ENCODE results near the gene TLE7.

Gene TLE7

DNA sequence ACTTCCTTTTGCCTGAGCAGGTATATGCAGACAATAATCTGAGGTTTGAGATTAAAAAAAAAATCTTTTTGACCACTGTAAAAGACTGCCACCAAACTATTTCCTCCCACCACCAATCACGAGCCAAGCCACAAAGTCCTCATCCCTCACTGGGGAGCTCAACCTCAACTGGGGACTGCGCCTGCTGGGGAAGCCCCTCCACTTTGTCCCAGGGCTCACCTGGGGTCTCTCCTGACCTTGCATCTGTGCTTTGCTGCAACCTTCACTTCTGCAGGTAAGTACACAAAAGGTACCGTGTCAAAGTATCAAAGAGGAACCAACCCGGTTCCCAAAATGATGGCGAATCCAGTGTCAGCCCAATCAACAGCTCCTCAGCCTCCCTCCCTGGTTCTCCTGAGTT lies 35.5 kb downstream of the TLE7 start:
- H3K4me3 ChIP-seq (ENCODE audit: control insufficient read depth, low read depth, low read length), result no peak overlapping the region
- TF ChIP-seq, protein P1, sequence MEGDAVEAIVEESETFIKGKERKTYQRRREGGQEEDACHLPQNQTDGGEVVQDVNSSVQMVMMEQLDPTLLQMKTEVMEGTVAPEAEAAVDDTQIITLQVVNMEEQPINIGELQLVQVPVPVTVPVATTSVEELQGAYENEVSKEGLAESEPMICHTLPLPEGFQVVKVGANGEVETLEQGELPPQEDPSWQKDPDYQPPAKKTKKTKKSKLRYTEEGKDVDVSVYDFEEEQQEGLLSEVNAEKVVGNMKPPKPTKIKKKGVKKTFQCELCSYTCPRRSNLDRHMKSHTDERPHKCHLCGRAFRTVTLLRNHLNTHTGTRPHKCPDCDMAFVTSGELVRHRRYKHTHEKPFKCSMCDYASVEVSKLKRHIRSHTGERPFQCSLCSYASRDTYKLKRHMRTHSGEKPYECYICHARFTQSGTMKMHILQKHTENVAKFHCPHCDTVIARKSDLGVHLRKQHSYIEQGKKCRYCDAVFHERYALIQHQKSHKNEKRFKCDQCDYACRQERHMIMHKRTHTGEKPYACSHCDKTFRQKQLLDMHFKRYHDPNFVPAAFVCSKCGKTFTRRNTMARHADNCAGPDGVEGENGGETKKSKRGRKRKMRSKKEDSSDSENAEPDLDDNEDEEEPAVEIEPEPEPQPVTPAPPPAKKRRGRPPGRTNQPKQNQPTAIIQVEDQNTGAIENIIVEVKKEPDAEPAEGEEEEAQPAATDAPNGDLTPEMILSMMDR (conservative IDR thresholded peaks at IDR 0.05; ENCODE audit: control insufficient read depth, insufficient read depth, low read depth, low read length), result no peak
- no peak for DNase-seq (ENCODE audit: low read depth)

DNA sequence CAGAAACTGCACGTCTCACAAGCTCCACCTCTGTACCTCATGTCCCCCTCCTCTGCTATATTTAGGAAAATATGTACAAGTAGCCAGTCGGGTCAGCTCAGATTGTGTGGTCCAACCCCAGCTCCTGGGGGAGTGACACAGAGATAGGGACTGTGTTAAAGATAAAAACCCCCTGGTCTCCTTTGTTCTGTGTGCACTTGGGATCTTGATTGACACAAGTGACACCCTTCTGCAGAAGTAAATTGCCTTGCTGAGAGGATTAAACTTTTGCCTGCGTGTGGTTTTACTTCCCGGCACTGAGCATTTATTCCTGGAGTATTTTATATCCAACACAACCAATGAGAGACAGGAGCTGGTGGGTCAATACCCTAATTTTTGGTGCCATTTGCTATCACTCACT lies 37.5 kb downstream of the TLE7 start:
- TF ChIP-seq, protein P1 (conservative IDR thresholded peaks at IDR 0.05; ENCODE audit: control insufficient read depth, insufficient read depth, low read depth, low read length), result no peak
- no peak overlapping the region for H3K4me3 ChIP-seq (ENCODE audit: control insufficient read depth, low read depth, low read length)
- no peak for DNase-seq (ENCODE audit: low read depth)

DNA sequence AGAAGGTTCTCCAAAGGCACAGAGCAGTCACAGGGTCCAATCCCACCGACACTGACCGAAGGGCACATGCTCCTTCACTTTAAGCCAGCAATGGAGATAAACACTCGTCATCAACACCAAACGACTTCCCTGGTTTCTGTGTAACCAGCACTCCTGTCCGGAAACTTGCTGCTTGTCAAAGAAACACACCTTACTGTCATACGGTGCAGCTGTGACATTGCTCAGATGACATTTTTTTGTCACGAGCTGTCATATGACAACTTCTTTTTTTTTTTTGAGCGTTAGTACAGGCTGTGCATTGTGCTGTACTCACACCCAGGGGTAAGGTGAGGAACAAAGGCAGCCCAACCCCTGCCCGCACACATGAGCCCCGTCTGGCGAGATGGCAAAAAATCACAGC lies 39.2 kb downstream of the TLE7 start:
- TF ChIP-seq, protein P1 (conservative IDR thresholded peaks at IDR 0.05; ENCODE audit: control insufficient read depth, insufficient read depth, low read depth, low read length), result no peak
- no peak for DNase-seq (ENCODE audit: low read depth)
- H3K4me3 ChIP-seq (ENCODE audit: control insufficient read depth, low read depth, low read length), result no peak overlapping the region

DNA sequence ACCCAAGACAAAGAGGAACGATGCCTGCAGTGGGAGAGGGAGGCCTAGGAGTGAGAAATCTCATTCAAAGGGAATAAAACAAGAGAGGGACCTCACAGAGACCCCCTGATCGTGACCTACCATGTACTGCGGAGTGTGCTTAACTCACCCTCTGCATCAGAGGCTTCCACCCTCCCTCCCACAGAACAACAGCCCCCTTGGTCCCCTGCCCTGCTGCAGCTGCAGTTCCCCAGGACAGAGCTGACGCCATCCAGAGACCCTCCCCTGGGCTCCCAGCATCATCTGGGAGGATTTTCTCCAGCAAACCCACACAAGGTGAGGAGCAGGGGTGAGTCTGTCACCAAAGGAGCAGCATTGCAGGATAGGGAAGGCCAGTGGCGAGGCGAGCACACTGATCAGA lies 39.8 kb downstream of the TLE7 start:
- TF ChIP-seq, protein P1 (conservative IDR thresholded peaks at IDR 0.05; ENCODE audit: control insufficient read depth, insufficient read depth, low read depth, low read length), result no peak

DNA sequence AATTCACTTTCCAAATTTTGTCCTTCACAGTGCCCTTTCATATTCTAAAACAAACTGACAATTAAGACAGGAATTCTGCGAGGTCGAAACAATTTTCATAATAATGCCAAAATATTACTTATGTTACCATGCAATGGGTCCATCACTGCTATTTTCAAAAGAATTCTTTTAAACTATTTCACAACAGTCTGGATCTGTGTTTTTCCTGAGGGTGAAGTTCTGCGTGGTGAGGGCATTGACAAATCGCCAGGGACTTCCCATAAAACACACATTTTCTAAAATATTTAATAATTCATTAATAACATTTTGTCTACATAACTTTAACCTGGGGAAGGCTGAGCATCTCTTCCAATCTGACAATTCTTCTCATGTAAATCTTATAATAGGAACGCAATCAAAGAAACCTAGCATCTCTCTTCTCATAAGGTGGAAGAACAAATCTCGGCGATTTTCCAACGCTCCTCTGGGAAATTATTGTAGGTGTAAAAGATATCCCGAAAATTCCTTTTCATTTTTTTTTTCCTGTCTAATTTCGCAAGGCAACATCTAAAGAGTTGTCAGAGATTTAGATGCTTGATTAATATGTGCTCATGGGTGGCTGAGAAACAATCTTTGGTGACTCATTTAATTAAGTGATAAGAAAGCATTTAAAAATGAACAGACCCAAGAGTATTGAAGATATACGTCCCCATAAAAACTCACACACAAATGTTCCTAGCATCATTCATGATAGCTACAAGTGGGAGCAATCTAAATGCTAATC lies 41.9 kb downstream of the TLE7 start:
- DNase-seq (ENCODE audit: low read depth), result no peak
- TF ChIP-seq, protein P1 (conservative IDR thresholded peaks at IDR 0.05; ENCODE audit: control insufficient read depth, insufficient read depth, low read depth, low read length), result no peak
- H3K4me3 ChIP-seq (ENCODE audit: control insufficient read depth, low read depth, low read length), result no peak overlapping the region

More for the DNA sequence above, 39.8 kb downstream of the TLE7 start:
- no peak for DNase-seq (ENCODE audit: low read depth)
- no peak overlapping the region for H3K4me3 ChIP-seq (ENCODE audit: control insufficient read depth, low read depth, low read length)

DNA sequence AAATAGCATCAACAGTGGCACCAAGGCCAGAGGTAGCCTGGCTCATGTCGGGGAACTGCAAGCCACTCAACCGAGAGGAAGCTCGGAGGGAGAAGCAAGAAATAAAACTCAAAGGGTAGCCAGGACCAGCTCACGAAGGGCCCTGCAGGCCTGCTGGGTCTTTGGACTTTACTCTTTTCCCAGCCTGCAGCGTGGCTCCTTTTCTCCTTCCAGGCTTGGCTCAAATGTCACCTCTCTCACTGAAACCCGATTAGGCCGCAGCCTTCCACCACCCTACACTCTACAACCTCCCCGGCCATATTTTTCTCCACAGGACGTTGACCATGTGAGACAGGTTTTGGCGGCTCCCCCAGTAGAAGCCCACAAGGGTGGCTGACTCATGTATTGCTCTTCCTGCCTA lies 45.3 kb downstream of the TLE7 start:
- TF ChIP-seq, protein P1 (conservative IDR thresholded peaks at IDR 0.05; ENCODE audit: control insufficient read depth, insufficient read depth, low read depth, low read length), result no peak
- DNase-seq (ENCODE audit: low read depth), result no peak
- no peak overlapping the region for H3K4me3 ChIP-seq (ENCODE audit: control insufficient read depth, low read depth, low read length)
